Fibroblast of lung (primary cell): Measurements from ENCODE around the gene DRD2. TPM values are rescaled to one million over a fixed set of nuclear protein-coding genes. Genes with fewer than 3 reads are reported as not detected.

Source experiments
- DNase-seq, 2 donors: peaks; one replicate each; pipeline versions ENCODE4 v3.0.0 to v3.0.0-alpha.2; 2010; ENCODE audit warnings: low read depth in 2 of 2
- H2AFZ ChIP-seq: 2 replicates; pipeline ENCODE4 v1.5.1; 2012; ENCODE audit warnings: low read length, control low read depth, inconsistent platforms
- H3K27ac ChIP-seq: 2 replicates; pipeline ENCODE4 v1.5.1; 2011; ENCODE audit warnings: low read length, control low read depth; ENCODE audit not compliant: insufficient read depth
- H3K27me3 ChIP-seq: 2 replicates; pipeline ENCODE4 v1.5.1; 2011; ENCODE audit warnings: mild to moderate bottlenecking, low read length; ENCODE audit not compliant: control insufficient read depth, insufficient read depth
- H3K36me3 ChIP-seq: 2 replicates; pipeline ENCODE4 v1.5.1; 2011; ENCODE audit warnings: low read length; ENCODE audit not compliant: control insufficient read depth, insufficient read depth
- H3K4me1 ChIP-seq: 2 replicates; pipeline ENCODE4 v1.5.1; 2011; ENCODE audit warnings: low read length; ENCODE audit not compliant: control insufficient read depth, insufficient read depth; ENCODE audit errors: extremely low read depth
- H3K4me2 ChIP-seq: 2 replicates; pipeline ENCODE4 v1.5.1; 2011; ENCODE audit warnings: low read length, control low read depth; ENCODE audit not compliant: insufficient read depth; ENCODE audit errors: extremely low read depth
- H3K4me3 ChIP-seq, 4 experiments: fragments of 200-600 bp in 1 of 4; sonication (generic) in 1 of 4; replicated peaks in 1 of 4; 2 replicates each; pipeline ENCODE4 v1.5.1; 2011 to 2016; ENCODE audit warnings: low read length in 4 of 4, low read depth in 3 of 4, mild to moderate bottlenecking in 3 of 4, control low read depth in 2 of 4, inconsistent platforms in 1 of 4, mixed read lengths in 1 of 4; ENCODE audit not compliant: insufficient read depth in 1 of 4; ENCODE audit errors: control extremely low read depth in 1 of 4
- H3K79me2 ChIP-seq: 2 replicates; pipeline ENCODE4 v1.5.1; 2012; ENCODE audit warnings: mild to moderate bottlenecking, low read length, inconsistent platforms; ENCODE audit not compliant: control insufficient read depth, insufficient read depth
- H3K9ac ChIP-seq: 2 replicates; pipeline ENCODE4 v1.5.1; 2011; ENCODE audit warnings: mild to moderate bottlenecking, low read length, control low read depth; ENCODE audit not compliant: insufficient read depth
- H3K9me3 ChIP-seq: 2 replicates; pipeline ENCODE4 v1.5.1; 2012; ENCODE audit warnings: low read depth, low read length; ENCODE audit not compliant: control insufficient read depth, insufficient read depth
- H4K20me1 ChIP-seq: 2 replicates; pipeline ENCODE4 v1.5.1; 2011; ENCODE audit warnings: low read length; ENCODE audit not compliant: control insufficient read depth, insufficient read depth; ENCODE audit errors: extremely low read depth
- CTCF ChIP-seq, 2 donors: IDR thresholded peaks in 1 of 2; conservative IDR thresholded peaks in 1 of 2; 1 replicate in 1 of 2; 2 replicates in 1 of 2; pipeline ENCODE4 v1.5.1; 2011 to 2012; ENCODE audit warnings: low read length in 2 of 2, control low read depth in 1 of 2, inconsistent platforms in 1 of 2, low read depth in 1 of 2, mild to moderate bottlenecking in 1 of 2
- EZH2 ChIP-seq: IDR thresholded peaks from 2 replicates; pipeline ENCODE4 v1.5.1; 2012; ENCODE audit warnings: low read length, control low read depth, mild to moderate bottlenecking; ENCODE audit errors: missing control alignments
- polyA plus RNA-seq, 2 donors: library from polyadenylated mRNA; depleted of rRNA in 1 of 2; stranded (reverse) in 1 of 2; unstranded in 1 of 2; fragments of >200 nt; gene quantifications; 2 replicates each; pipeline ENCODE4 v1.2.1, GENCODE V29; 2011 to 2012; ENCODE audit warnings: missing spikeins in 1 of 2
- total RNA-seq: library from RNA; depleted of rRNA; stranded (reverse); fragments of >200 nt; gene quantifications from 2 replicates; pipeline ENCODE4 v1.2.1, GENCODE V29; 2014

DRD2 gene
- total and polyA plus RNA-seq, 2 donors (not counting 1 experiment from before 2014, with no cell fraction given): not detected

GRCh38 chr11:113514856-113515255 is 39.7 kb upstream of the DRD2 start:
- H4K20me1 ChIP-seq: no peaks in the 10 kb centered on the region
- no peak overlapping the region for H3K9ac ChIP-seq
- H3K4me1 ChIP-seq: no peaks in the 10 kb centered on the region
- no peak overlapping the region for H3K27ac ChIP-seq
- no peaks in the 10 kb centered on the region for H3K36me3 ChIP-seq
- no peaks in the 10 kb centered on the region for H3K9me3 ChIP-seq
- TF ChIP-seq CTCF (conservative IDR thresholded peaks at IDR 0.05 in 1 of 2, IDR thresholded peaks at IDR 0.05 in 1 of 2; ENCODE audit: low read depth in 1 of 2, low read length in 2 of 2): no peak
- DNase-seq: no peak
- no peak overlapping the region for H3K4me3 ChIP-seq
- no peak overlapping the region for H2AFZ ChIP-seq
- no peaks in the 10 kb centered on the region for H3K79me2 ChIP-seq
- H3K4me2 ChIP-seq: no peak overlapping the region
- no peaks in the 10 kb centered on the region for H3K27me3 ChIP-seq

DNA sequence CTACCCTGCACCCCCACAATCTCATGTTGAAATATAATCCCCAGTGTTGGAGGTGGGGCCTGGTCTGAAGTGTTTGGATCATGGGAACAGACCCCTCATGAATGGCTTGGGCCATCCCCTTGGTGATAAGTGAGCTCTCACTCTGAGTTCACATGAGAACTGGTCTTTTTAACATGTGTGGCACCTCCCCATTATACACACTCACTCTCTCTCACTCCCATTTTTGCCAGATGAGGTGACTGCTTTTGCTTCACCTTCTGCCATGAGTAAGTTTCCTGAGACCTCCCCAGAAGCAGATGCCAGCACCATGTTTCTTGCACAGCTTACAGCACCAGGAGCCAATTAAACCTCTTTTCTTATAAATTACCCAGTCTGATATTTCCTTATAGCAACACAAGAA is 32.1 kb upstream of the DRD2 start:
- TF ChIP-seq EZH2 (no peak), CTCF (conservative IDR thresholded peaks at IDR 0.05 in 1 of 2, IDR thresholded peaks at IDR 0.05 in 1 of 2; ENCODE audit: low read depth in 1 of 2, low read length in 2 of 2) (no peak)
- Histone ChIP-seq H3K79me2 (no peaks in the 10 kb centered on the region), H3K4me3 (no peak overlapping the region), H3K9ac (no peak overlapping the region), H3K27me3 (no peaks in the 10 kb centered on the region), H3K9me3 (no peaks in the 10 kb centered on the region), H3K4me2 (no peak overlapping the region), H3K36me3 (no peaks in the 10 kb centered on the region), H3K27ac (no peak overlapping the region), H2AFZ (no peak overlapping the region), H3K4me1 (no peaks in the 10 kb centered on the region), H4K20me1 (no peaks in the 10 kb centered on the region)
- no peak for DNase-seq

DNA sequence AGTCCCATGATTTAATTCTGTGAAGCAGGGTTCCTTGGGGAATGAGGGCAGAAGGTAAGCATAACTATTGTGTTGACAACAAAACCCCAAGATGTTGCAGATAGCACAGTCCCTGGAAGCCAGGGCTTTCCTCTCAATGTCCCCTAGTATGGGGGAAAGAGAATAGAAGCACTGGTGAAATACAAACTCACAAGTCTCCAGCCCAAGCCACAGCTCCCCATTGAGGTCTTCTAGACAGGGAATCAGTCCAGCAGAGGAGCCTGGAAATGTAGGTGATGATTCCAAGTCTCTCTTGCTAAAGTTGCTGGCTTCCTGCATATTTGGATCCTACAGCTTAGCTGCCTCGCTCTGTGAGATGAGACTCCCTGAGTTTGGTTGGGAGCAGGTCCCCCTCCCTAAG is 31.7 kb upstream of the DRD2 start:
- no peak for DNase-seq
- Histone ChIP-seq H3K9ac (no peak overlapping the region), H4K20me1 (no peaks in the 10 kb centered on the region), H2AFZ (no peak overlapping the region), H3K9me3 (no peaks in the 10 kb centered on the region), H3K79me2 (no peaks in the 10 kb centered on the region), H3K27me3 (no peaks in the 10 kb centered on the region), H3K4me1 (no peaks in the 10 kb centered on the region), H3K4me3 (no peak overlapping the region), H3K36me3 (no peaks in the 10 kb centered on the region), H3K27ac (no peak overlapping the region), H3K4me2 (no peak overlapping the region)
- TF ChIP-seq CTCF (conservative IDR thresholded peaks at IDR 0.05 in 1 of 2, IDR thresholded peaks at IDR 0.05 in 1 of 2; ENCODE audit: low read depth in 1 of 2, low read length in 2 of 2) (no peak), EZH2 (no peak)
